HG02798 (cell line): ENCODE results near the gene MAGI2.

Experiments
- ATAC-seq: cut with Tn5 transposase; IDR thresholded peaks from one replicate; pipeline ENCODE4 v1.9.1; 2021; ENCODE audit warnings: mild to moderate bottlenecking; ENCODE audit not compliant: unreplicated experiment, poor library complexity

The MAGI2 gene

DNA sequence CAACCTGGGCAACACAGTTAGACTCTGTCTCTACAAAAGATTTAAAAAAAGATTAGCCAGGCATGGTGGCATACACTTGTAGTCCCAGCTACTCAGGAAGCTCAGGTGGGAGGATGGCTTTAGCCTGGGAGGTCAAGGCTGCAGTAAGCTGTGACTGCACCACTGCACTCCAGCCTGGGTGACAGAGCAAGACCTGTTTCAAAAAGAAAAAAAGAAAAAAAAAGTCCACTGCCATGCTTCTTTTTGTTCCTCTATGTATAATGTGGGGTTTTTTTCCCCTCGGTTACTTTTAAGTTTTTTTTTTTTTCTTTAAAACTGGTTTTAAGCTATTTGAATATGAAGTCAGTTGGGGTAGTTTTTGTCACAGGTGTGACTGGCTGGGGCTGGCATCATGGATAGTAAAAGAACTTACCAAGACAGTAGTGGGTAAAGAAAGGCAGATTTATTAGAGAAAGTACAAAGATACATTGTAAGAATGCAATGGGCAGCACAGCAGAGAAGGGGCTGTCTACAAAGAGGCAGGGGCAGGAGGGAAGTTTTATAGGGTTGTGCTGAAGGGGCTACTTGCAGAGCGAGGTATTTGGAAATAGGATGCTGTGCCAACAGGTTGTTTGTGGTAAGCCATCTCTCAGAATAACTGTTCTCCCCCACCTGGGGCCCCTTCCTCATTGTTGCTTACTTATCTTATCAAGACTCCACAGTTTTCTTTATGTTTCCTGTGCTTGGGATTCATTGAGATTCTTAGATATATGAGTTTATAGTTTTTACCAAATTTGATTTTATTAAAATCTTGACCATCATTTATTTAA, 1477.6 kb downstream of the MAGI2 start:
- ATAC-seq: no peak

DNA sequence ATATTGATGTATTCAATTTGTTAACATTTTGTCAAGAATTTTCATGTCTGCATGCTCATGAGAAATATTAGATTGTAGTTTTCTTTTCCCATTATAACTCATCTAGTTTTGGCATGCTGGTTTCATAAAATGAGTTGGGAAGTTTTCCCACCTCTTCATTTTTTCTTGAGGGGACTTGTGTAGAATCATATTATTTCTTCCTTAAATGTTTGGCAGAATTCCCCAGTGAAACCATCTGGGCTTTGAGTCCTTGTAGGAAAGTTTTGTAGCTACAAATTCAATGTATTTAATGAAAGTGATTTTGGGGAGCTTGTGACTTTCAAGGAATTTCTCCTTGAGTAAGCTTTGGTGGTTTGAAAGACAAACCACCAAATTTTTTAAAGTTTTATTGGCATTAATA, 1481.7 kb downstream of the MAGI2 start:
- ATAC-seq: no peak

DNA sequence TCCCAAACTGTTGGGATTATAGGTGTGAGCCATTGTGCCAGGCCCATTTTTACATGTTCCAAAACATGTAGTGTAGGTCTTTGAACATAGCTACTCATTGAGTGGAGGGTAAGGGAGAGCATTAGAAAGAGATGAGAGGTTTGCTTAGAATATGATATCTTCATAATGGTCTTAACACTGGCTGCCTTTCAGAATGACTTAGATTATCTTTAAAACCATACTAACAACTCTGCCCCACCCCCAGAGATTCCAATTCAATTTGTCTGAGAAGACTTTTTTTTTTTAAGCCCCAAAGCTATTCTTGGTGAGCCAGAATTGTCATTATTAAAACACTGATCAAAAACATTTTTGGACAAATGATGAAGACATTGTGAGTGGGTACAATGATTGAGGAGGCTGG, 1486.0 kb downstream of the MAGI2 start:
- ATAC-seq: no peak
